GM12892 (cell line): ENCODE measurements around the gene CRTAP.

Experiments
- POLR2A ChIP-seq: IDR thresholded peaks from 2 replicates; pipeline ENCODE4 v1.6.1; 2011; ENCODE audit warnings: low read depth, low read length, control low read depth
- POLR2AphosphoS5 ChIP-seq: IDR thresholded peaks from 2 replicates; pipeline ENCODE4 v1.6.1; 2011; ENCODE audit warnings: low read depth, low read length, control low read depth
- TAF1 ChIP-seq: IDR thresholded peaks from 2 replicates; pipeline ENCODE4 v1.6.1; 2011; ENCODE audit warnings: low read depth, mild to moderate bottlenecking, control low read depth, low read length, borderline replicate concordance

GRCh38 chr3:33144433-33144832 lies 30.6 kb downstream of the CRTAP start:
- no peak for TF ChIP-seq POLR2A
- no peak for TF ChIP-seq POLR2AphosphoS5
- TF ChIP-seq TAF1: no peak
